Suprapubic skin (tissue), 4 donors: ENCODE data around the gene STIM1. TPM values are rescaled to one million over a fixed set of nuclear protein-coding genes. Genes with fewer than 3 reads are reported as not detected.
A peak's percentile ranks its signal among the peaks of the same experiment; 100 is the strongest.

Source experiments
- DNase-seq, 2 donors: peaks; one replicate each; pipeline ENCODE4 v3.0.0-alpha.2; 2019; ENCODE audit warnings: low spot score in 2 of 2
- H3K27ac ChIP-seq: fragments of 200-600 bp; sonication (generic); one replicate; pipeline ENCODE4 v1.5.1; 2019
- H3K27me3 ChIP-seq: fragments of 200-600 bp; sonication (generic); one replicate; pipeline ENCODE4 v1.5.1; 2019
- H3K36me3 ChIP-seq: fragments of 200-600 bp; sonication (generic); one replicate; pipeline ENCODE4 v1.5.1; 2019
- H3K4me1 ChIP-seq: fragments of 200-600 bp; sonication (generic); one replicate; pipeline ENCODE4 v1.5.1; 2019
- H3K4me3 ChIP-seq: fragments of 200-600 bp; sonication (generic); one replicate; pipeline ENCODE4 v1.5.1; 2019; ENCODE audit warnings: mild to moderate bottlenecking
- H3K9me3 ChIP-seq: fragments of 200-600 bp; sonication (generic); one replicate; pipeline ENCODE4 v1.5.1; 2019
- EP300 ChIP-seq: sonication (generic); formaldehyde crosslinking; IDR thresholded peaks from one replicate; pipeline ENCODE4 v1.6.1; 2017; ENCODE audit warnings: antibody characterized with exemption
- POLR2A ChIP-seq, 2 donors: fragments of 450-650 bp; IDR thresholded peaks; one replicate each; pipeline ENCODE4 v1.6.1; 2017; ENCODE audit warnings: antibody characterized with exemption in 2 of 2, mild to moderate bottlenecking in 2 of 2, moderate library complexity in 2 of 2
- POLR2AphosphoS5 ChIP-seq, 3 donors: sonication (generic); formaldehyde crosslinking; IDR thresholded peaks; one replicate each; pipeline ENCODE4 v1.6.1; 2017; ENCODE audit warnings: antibody characterized with exemption in 3 of 3
- WGBS: methylation state at CpG from one replicate; pipeline ENCODE4 v1.1.5; 2018; 5-methylcytosine and 5-hydroxymethylcytosine counted together
- total RNA-seq, 4 donors: library from RNA; depleted of rRNA; stranded (reverse); fragments of >200 nt; gene quantifications; one replicate each; pipeline ENCODE4 v1.1.0, GENCODE V29; 2016
- TF ChIP-seq, protein P1 (sequence below), 2 donors: fragments of 200-600 bp in 1 of 2; fragments of 450-650 bp in 1 of 2; sonication (generic) in 1 of 2; IDR thresholded peaks; one replicate each; pipeline ENCODE4 v1.5.1; 2016 to 2019; ENCODE audit warnings: antibody characterized with exemption in 2 of 2, mild to moderate bottlenecking in 1 of 2, moderate library complexity in 1 of 2

Gene STIM1
- total RNA-seq, 4 donors from 2014 or later, result 58.4 to 70.2 (median 60.9) TPM

DNA sequence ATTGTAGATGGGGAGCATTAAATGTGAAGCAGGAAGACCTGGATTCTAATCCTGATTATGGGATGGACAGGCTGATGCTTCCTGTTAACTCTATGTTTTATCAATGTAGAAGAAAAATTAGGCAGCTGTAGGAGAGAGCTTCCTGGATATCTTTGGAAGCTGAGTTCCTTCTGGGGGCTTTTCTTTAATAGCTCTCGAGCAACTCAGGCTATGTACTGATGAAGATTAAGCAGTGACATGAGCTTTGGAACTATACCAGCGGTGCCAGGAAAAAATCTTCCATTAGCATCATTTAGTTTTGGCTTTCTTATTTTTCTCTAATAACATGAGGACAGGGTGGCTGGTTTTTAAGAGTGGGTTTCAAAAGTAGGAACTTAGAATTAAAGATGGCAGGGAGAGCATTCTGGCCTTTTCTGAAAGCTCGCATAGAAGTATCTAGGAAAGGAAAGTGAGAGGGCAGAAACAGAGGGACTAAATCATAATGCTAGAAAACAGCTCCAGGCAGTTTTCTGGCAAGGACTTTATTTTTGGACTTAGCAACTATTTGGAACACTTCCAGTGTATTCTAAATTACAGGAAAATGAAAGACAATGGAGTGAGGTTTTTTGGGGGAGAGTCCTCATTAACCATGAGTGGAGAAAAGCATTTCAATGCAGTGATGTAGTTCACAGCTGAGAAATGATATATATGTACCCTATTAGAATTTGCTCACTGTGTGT is 169.9 kb downstream of the STIM1 start:
- WGBS, result 49% methylated on average over 3 of the region's 3 CpGs

DNA sequence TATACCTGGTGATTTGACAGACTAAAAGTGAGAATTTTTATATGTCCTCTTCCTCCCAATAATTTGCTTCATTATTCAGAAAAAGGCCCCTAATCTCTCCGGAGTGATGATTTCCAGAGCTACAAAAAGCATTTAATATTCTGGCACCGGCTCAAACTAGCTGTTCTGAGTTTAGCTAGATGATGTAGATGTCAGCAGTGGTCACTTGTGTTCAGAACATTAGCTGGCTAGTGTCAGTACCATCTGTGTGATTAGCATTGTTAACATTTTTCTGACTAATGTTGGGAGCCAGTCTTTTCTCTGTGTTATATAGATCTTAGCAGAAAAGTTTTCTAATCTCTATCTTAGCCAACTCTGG is 170.5 kb downstream of the STIM1 start:
- Histone ChIP-seq H3K4me1 (peaks cover 25% of the 10 kb centered on the region), H3K27ac (peak overlapping the region; percentile 59), H3K36me3 (no peaks in the 10 kb centered on the region), H3K4me3 (no peak overlapping the region), H3K27me3 (no peaks in the 10 kb centered on the region), H3K9me3 (no peaks in the 10 kb centered on the region)
- no peak for DNase-seq
- no peak for TF ChIP-seq POLR2AphosphoS5 (IDR thresholded peaks at IDR 0.05)
- no peak for TF ChIP-seq POLR2A (IDR thresholded peaks at IDR 0.05)
- TF ChIP-seq EP300, result no peak
- TF ChIP-seq, protein P1, sequence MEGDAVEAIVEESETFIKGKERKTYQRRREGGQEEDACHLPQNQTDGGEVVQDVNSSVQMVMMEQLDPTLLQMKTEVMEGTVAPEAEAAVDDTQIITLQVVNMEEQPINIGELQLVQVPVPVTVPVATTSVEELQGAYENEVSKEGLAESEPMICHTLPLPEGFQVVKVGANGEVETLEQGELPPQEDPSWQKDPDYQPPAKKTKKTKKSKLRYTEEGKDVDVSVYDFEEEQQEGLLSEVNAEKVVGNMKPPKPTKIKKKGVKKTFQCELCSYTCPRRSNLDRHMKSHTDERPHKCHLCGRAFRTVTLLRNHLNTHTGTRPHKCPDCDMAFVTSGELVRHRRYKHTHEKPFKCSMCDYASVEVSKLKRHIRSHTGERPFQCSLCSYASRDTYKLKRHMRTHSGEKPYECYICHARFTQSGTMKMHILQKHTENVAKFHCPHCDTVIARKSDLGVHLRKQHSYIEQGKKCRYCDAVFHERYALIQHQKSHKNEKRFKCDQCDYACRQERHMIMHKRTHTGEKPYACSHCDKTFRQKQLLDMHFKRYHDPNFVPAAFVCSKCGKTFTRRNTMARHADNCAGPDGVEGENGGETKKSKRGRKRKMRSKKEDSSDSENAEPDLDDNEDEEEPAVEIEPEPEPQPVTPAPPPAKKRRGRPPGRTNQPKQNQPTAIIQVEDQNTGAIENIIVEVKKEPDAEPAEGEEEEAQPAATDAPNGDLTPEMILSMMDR (IDR thresholded peaks at IDR 0.05), result no peak
- 29% methylated on average over 2 of the region's 2 CpGs for WGBS

More for the DNA sequence above, 169.9 kb downstream of the STIM1 start:
- Histone ChIP-seq H3K4me1 (peaks cover 25% of the 10 kb centered on the region), H3K27me3 (no peaks in the 10 kb centered on the region), H3K36me3 (no peaks in the 10 kb centered on the region), H3K27ac (peak overlapping the region; percentile 59), H3K9me3 (no peaks in the 10 kb centered on the region), H3K4me3 (no peak overlapping the region)
- TF ChIP-seq POLR2A (IDR thresholded peaks at IDR 0.05), result no peak
- no peak for TF ChIP-seq EP300
- TF ChIP-seq, protein P1 (IDR thresholded peaks at IDR 0.05), result no peak
- no peak for TF ChIP-seq POLR2AphosphoS5 (IDR thresholded peaks at IDR 0.05)
- DNase-seq, result no peak

DNA sequence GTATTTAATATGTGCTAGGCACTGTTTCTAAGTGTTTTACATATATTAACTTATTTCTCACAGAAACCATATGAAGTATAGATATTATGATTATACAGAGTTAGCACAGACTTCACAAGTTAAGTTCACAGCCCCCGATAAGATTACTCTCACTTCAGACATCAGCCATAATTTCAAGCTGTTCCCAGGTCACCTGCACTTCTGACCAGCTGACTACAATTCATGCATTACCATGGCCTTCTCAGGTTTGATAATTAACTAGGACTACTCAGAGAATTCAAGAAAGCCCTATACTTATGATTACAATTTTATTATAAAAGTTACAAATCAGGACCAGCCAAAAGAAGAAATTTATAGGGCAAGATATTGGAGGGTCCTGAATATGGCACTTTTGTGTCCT is 170.9 kb downstream of the STIM1 start:
- H3K4me1 ChIP-seq, result peaks cover 25% of the 10 kb centered on the region
- H3K4me3 ChIP-seq, result no peak overlapping the region
- no peaks in the 10 kb centered on the region for H3K9me3 ChIP-seq
- peak overlapping the region; percentile 15 for H3K27ac ChIP-seq
- H3K27me3 ChIP-seq, result no peaks in the 10 kb centered on the region
- H3K36me3 ChIP-seq, result no peaks in the 10 kb centered on the region
- TF ChIP-seq, protein P1 (IDR thresholded peaks at IDR 0.05), result no peak
- no peak for TF ChIP-seq EP300
- TF ChIP-seq POLR2A (IDR thresholded peaks at IDR 0.05), result no peak
- TF ChIP-seq POLR2AphosphoS5 (IDR thresholded peaks at IDR 0.05), result no peak
- no peak for DNase-seq
- 89% methylated on average over 1 of the region's 1 CpG for WGBS

DNA sequence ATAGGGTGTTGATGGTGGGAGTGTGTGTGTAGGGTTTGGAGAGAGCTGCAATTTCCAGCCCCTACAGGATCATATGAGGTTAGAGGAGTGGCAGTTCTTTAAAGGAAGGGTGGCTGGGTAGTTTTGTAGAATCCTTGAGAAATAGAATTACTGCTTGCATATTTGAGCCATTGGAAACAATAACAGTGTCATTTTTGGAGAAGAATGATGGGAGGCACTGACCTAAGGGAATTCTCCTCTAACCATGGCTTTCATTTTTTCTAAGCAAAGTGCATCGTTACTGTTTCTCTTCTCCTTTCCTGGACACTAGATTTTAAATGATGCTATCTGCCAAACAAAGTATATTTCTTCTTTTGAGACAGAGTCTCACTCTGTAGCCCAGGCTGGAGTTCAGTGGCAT is 172.3 kb downstream of the STIM1 start:
- Histone ChIP-seq H3K27me3 (no peaks in the 10 kb centered on the region), H3K4me1 (peaks cover 25% of the 10 kb centered on the region), H3K9me3 (no peaks in the 10 kb centered on the region), H3K27ac (no peak overlapping the region), H3K4me3 (no peak overlapping the region), H3K36me3 (no peaks in the 10 kb centered on the region)
- WGBS, result 42% methylated on average over 1 of the region's 1 CpG
- DNase-seq, result no peak
- TF ChIP-seq POLR2A (IDR thresholded peaks at IDR 0.05) (no peak), POLR2AphosphoS5 (IDR thresholded peaks at IDR 0.05) (no peak), EP300 (no peak)
- TF ChIP-seq, protein P1 (IDR thresholded peaks at IDR 0.05), result no peak

DNA sequence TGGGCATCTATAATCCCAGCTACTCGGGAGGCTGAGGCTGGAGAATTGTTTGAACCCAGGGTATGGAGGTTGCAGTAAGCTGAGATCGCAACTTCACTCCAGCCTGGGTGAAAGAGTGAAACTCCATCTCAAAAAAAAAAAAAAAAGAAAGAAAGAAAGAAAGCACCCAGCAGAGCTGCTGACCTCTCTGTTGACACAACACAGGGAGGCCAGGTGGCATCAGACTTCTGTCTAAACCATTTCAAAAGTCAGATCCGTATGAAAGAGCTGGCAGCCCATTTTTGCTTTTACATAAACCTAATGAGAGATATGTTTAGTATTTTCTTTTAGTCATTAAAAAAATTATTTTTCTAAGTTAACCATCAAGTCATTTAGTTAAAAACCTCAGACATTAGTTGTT is 174.7 kb downstream of the STIM1 start:
- 89% methylated on average over 3 of the region's 3 CpGs for WGBS
- Histone ChIP-seq H3K4me1 (peaks cover 18% of the 10 kb centered on the region), H3K4me3 (no peak overlapping the region), H3K27ac (no peak overlapping the region), H3K9me3 (no peaks in the 10 kb centered on the region), H3K36me3 (no peaks in the 10 kb centered on the region), H3K27me3 (no peaks in the 10 kb centered on the region)
- DNase-seq, result no peak
- TF ChIP-seq EP300 (no peak), POLR2AphosphoS5 (IDR thresholded peaks at IDR 0.05) (no peak), POLR2A (IDR thresholded peaks at IDR 0.05) (no peak)
- TF ChIP-seq, protein P1 (IDR thresholded peaks at IDR 0.05), result no peak
